ENCODE results near the gene FHOD3. TPM values are rescaled to one million over a fixed set of nuclear protein-coding genes. Genes with fewer than 3 reads are reported as not detected.

The FHOD3 gene
- total and polyA plus RNA-seq, 7 donors: 5.4 to 98.2 (median 20.2) TPM

DNA sequence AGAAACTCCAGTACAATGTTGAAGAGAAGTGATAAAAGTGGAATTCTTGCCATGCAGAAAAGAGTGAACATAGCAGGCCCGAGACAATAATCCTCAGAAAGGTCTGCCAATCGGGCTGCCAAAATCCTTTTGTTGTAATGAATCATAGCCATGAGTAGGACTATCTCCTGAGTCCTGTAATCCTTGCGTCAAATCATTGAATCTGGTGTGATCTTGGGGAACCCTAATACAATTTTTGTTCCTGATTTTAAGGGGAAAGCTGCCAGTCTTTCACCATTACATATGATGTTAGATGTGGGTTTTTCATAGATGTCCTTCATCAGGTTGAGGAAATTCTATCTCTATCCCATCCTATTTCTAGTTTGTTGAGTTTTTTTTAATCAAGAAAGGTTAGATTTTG is 529.0 kb downstream of the FHOD3 start:
- Histone ChIP-seq H3K4me3 (no peak overlapping the region), H3K9me3 (no peaks in the 10 kb centered on the region), H3K27ac (no peak overlapping the region), H3K27me3 (ENCODE audit: insufficient read depth in 3 of 3, low read length in 2 of 3) (no peaks in the 10 kb centered on the region), H3K36me3 (ENCODE audit: insufficient read depth in 1 of 2, low read depth in 1 of 2) (no peaks in the 10 kb centered on the region), H3K4me1 (peaks cover 11% of the 10 kb centered on the region)
- 83 to 88% (median 84%) methylated on average over 3 of the region's 3 CpGs for WGBS, 3 donors
- TF ChIP-seq, protein P1, sequence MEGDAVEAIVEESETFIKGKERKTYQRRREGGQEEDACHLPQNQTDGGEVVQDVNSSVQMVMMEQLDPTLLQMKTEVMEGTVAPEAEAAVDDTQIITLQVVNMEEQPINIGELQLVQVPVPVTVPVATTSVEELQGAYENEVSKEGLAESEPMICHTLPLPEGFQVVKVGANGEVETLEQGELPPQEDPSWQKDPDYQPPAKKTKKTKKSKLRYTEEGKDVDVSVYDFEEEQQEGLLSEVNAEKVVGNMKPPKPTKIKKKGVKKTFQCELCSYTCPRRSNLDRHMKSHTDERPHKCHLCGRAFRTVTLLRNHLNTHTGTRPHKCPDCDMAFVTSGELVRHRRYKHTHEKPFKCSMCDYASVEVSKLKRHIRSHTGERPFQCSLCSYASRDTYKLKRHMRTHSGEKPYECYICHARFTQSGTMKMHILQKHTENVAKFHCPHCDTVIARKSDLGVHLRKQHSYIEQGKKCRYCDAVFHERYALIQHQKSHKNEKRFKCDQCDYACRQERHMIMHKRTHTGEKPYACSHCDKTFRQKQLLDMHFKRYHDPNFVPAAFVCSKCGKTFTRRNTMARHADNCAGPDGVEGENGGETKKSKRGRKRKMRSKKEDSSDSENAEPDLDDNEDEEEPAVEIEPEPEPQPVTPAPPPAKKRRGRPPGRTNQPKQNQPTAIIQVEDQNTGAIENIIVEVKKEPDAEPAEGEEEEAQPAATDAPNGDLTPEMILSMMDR (IDR thresholded peaks at IDR 0.05): no peak
- ATAC-seq: no peak
- intact Hi-C loops (cut with DNase I): no loop called here
- no peak for DNase-seq

DNA sequence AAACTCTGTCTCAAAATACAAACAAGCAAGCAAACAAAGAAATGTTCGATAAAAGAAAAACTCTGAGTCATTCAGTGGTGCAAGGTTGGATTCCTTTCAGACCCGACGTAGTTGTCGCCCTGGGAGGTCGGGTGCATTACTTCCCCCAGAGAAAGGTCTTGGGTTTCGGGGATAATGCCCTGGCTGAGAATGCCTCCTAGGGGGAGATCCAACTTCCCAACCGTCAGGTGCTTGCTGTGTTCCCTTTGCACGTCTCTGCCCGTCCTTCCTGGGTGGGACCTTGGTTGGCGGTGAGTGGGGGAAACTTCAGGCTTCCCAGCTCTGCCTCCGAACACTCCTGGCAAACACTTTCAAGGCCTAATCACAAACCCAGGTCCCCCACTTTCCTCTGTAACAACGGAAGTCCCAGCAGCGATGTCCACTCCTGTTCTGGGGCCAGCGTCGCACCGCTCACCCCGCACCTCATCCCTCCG is 530.7 kb downstream of the FHOD3 start:
- 0 to 2% (median 1%) methylated on average over 18 of the region's 18 CpGs for WGBS, 3 donors
- intact Hi-C loops (cut with DNase I): no loop called here
- ATAC-seq (peak in 1 of 4 donors; percentile 14), DNase-seq (peak; percentile 22 to 58)
- Histone ChIP-seq H3K27me3 (ENCODE audit: insufficient read depth in 3 of 3, low read length in 2 of 3) (no peaks in the 10 kb centered on the region), H3K36me3 (ENCODE audit: insufficient read depth in 1 of 2, low read depth in 1 of 2) (no peaks in the 10 kb centered on the region), H3K4me1 (peaks cover 11% of the 10 kb centered on the region), H3K4me3 (peak overlapping the region; percentile 90), H3K27ac (peak overlapping the region; percentile 76), H3K9me3 (no peaks in the 10 kb centered on the region)
- TF ChIP-seq, protein P1 (IDR thresholded peaks at IDR 0.05): no peak

DNA sequence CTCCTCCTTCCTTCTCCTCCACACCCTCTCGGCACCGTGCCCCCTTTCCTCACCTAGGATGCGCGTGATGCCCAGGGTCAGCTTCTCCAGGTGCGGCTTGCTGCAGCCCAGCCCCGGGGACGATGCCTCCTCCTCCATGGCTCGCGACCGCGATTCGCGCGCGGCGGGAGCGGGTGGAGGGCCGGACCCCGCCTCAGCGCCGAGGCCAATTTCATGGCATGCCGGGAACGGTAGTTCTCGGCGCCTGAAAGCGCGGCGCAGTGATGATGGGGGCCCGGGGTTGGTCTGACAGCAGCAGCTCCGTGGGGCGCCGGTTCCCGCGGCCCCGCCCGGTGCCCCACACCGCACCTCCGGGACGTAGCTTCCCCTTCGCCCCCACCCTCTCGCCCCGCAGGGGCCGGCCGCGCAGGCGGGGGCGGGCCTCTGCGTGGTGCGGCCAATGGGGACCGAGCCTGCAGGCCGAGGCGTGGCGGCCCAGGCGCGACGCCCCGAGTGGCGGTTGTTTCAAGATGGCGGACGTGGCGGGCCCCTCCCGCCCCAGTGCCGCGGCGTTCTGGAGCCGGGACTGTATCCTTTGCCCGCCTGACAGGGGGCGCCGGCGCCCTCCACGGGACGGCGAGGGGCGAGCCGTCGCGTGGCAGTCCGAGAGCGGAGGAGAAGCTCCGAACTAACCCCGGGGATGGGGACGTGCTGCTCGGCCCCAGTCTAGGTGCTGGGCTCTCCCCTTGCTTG is 531.3 kb downstream of the FHOD3 start, which contains the start of the genes KIAA1328 and TPGS2:
Gene KIAA1328, plus strand, starts transcription at position 498 of the 732 bp plus-strand sequence. Its CDS starts 12 bp downstream, at position 510.
Gene TPGS2, minus strand, starts transcription at position 373 of the 732 bp plus-strand sequence. Its CDS starts 235 bp downstream, at position 138.
- intact Hi-C loops (cut with DNase I): no loop called here
- Histone ChIP-seq H3K4me1 (peaks cover 11% of the 10 kb centered on the region), H3K36me3 (ENCODE audit: insufficient read depth in 1 of 2, low read depth in 1 of 2) (no peaks in the 10 kb centered on the region), H3K9me3 (no peaks in the 10 kb centered on the region), H3K27ac (peak within 1 kb of the TSS; percentile 76), H3K4me3 (peak within 1 kb of the TSS; percentile 90), H3K27me3 (ENCODE audit: insufficient read depth in 3 of 3, low read length in 2 of 3) (no peaks in the 10 kb centered on the region)
- ATAC-seq (peak; percentile 96 to 98 (median 96)), DNase-seq (peak; percentile 86 to 91)
- WGBS, 3 donors: 0 to 1% (median 1%) methylated on average over 65 to 83 of the region's 83 CpGs
- TF ChIP-seq, protein P1 (IDR thresholded peaks at IDR 0.05): peak; percentile 34

Other genes starting within 250 kb of the FHOD3 start
- gene RPRD1A, start 230.2 kb upstream of the FHOD3 start, total RNA-seq: 10 to 100 TPM; 41.5 to 59.0 (median 50.3) TPM
- gene RPRD1A, start 230.2 kb upstream of the FHOD3 start, polyA plus RNA-seq: 10 to 100 TPM; 24.9 to 67.1 (median 32.8) TPM
- 10 to 100 TPM in 3 of 4 donors, 1 to 10 TPM in 1; 10.0 to 21.3 (median 13.5) TPM for gene SLC39A6, start 168.4 kb upstream of the FHOD3 start, total RNA-seq
- 10 to 100 TPM in 2 of 3 donors, 1 to 10 TPM in 1; 8.9 to 21.6 (median 20.8) TPM for gene SLC39A6, start 168.4 kb upstream of the FHOD3 start, polyA plus RNA-seq
- gene ELP2, start 167.8 kb upstream of the FHOD3 start, total RNA-seq: 10 to 100 TPM; 54.7 to 65.5 (median 57.4) TPM
- 10 to 100 TPM; 25.0 to 39.6 (median 33.7) TPM for gene ELP2, start 167.8 kb upstream of the FHOD3 start, polyA plus RNA-seq
- 1 to 10 TPM in 2 of 4 donors, under 1 TPM in 2; 0.30 to 4.8 (median 1.9) TPM for gene MOCOS, start 110.2 kb upstream of the FHOD3 start, total RNA-seq
- 1 to 10 TPM in 1 of 3 donors, under 1 TPM in 2; 0.79 to 1.1 (median 0.94) TPM for gene MOCOS, start 110.2 kb upstream of the FHOD3 start, polyA plus RNA-seq